Vagina (tissue), 2 donors: ENCODE measurements around the gene ALOX15B. TPM values are rescaled to one million over a fixed set of nuclear protein-coding genes. Genes with fewer than 3 reads are reported as not detected.
"Not testable (repeated sequence)": the region's sequence is repeated elsewhere in the genome, so short reads cannot be mapped to it uniquely, and the experiment has no call there.

Experiments used
- DNase-seq, 2 donors: peaks; one replicate each; pipeline ENCODE4 v3.0.0-alpha.2; 2017; ENCODE audit errors: extremely low spot score in 2 of 2
- H3K27ac ChIP-seq: fragments of 200-600 bp; sonication (generic); one replicate; pipeline ENCODE4 v1.5.1; 2019
- H3K27me3 ChIP-seq: fragments of 200-600 bp; sonication (generic); one replicate; pipeline ENCODE4 v1.5.1; 2019
- H3K36me3 ChIP-seq, 2 donors: fragments of 200-600 bp; sonication (generic); one replicate each; pipeline ENCODE4 v1.5.1; 2017 to 2019
- H3K4me1 ChIP-seq: fragments of 200-600 bp; sonication (generic); one replicate; pipeline ENCODE4 v1.5.1; 2019
- H3K4me3 ChIP-seq, 2 donors: fragments of 200-600 bp; sonication (generic); 1 replicate in 1 of 2; 2 replicates in 1 of 2; pipeline ENCODE4 v1.5.1; 2016 to 2019
- H3K9me3 ChIP-seq: fragments of 200-600 bp; sonication (generic); one replicate; pipeline ENCODE4 v1.5.1; 2019
- CTCF ChIP-seq, 3 experiments: fragments of 450-650 bp in 2 of 3; fragments of 200-600 bp in 1 of 3; sonication (generic) in 1 of 3; IDR thresholded peaks; one replicate each; pipeline ENCODE4 v1.5.1; 2017 to 2019; ENCODE audit warnings: antibody characterized with exemption in 3 of 3, mild to moderate bottlenecking in 2 of 3, moderate library complexity in 2 of 3
- POLR2A ChIP-seq, 2 donors: fragments of 450-650 bp; IDR thresholded peaks; one replicate each; pipeline ENCODE4 v1.6.1; 2017; ENCODE audit warnings: antibody characterized with exemption in 2 of 2, mild to moderate bottlenecking in 2 of 2, moderate library complexity in 2 of 2
- POLR2AphosphoS5 ChIP-seq, 2 donors: sonication (generic); formaldehyde crosslinking; IDR thresholded peaks; one replicate each; pipeline ENCODE4 v1.9.0; 2017; ENCODE audit warnings: antibody characterized with exemption in 2 of 2, mild to moderate bottlenecking in 2 of 2, low read depth in 1 of 2; ENCODE audit not compliant: insufficient read depth in 1 of 2
- intact Hi-C: fragments of 100-400 bp; cut with DNase I; formaldehyde crosslinking; loops from one replicate; pipeline ENCODE4 v1.15.1; 2023
- total RNA-seq: library from RNA; depleted of rRNA; stranded (reverse); fragments of >200 nt; gene quantifications from one replicate; pipeline ENCODE4 v1.2.3, GENCODE V29; 2016

Gene ALOX15B
- total RNA-seq, 1 donor from 2014 or later: 28.7 TPM

GRCh38 chr17:8074554-8074953, 35.7 kb downstream of the ALOX15B start:
- Histone ChIP-seq H3K9me3 (no peaks in the 10 kb centered on the region), H3K27ac (no peak overlapping the region), H3K36me3 (no peaks in the 10 kb centered on the region), H3K4me3 (no peak overlapping the region), H3K27me3 (peaks cover 10% of the 10 kb centered on the region), H3K4me1 (peaks cover 28% of the 10 kb centered on the region)
- intact Hi-C loops: no loop called here
- no peak for DNase-seq
- TF ChIP-seq POLR2A (IDR thresholded peaks at IDR 0.05) (no peak), CTCF (IDR thresholded peaks at IDR 0.05) (no peak), POLR2AphosphoS5 (IDR thresholded peaks at IDR 0.05; ENCODE audit: insufficient read depth in 1 of 2, low read depth in 1 of 2) (no peak)

GRCh38 chr17:8075081-8075480, 36.2 kb downstream of the ALOX15B start:
- Histone ChIP-seq H3K36me3 (no peaks in the 10 kb centered on the region), H3K27ac (no peak overlapping the region), H3K9me3 (no peaks in the 10 kb centered on the region), H3K4me3 (no peak overlapping the region), H3K4me1 (peaks cover 31% of the 10 kb centered on the region), H3K27me3 (peaks cover 10% of the 10 kb centered on the region)
- intact Hi-C loops: no loop called here
- TF ChIP-seq POLR2A (IDR thresholded peaks at IDR 0.05) (no peak), POLR2AphosphoS5 (IDR thresholded peaks at IDR 0.05; ENCODE audit: insufficient read depth in 1 of 2, low read depth in 1 of 2) (no peak), CTCF (IDR thresholded peaks at IDR 0.05) (no peak)
- DNase-seq: no peak

GRCh38 chr17:8075574-8076342, 36.9 kb downstream of the ALOX15B start:
- DNase-seq: no peak
- no peaks in the 10 kb centered on the region for H3K36me3 ChIP-seq
- no peak for TF ChIP-seq POLR2AphosphoS5 (IDR thresholded peaks at IDR 0.05; ENCODE audit: insufficient read depth in 1 of 2, low read depth in 1 of 2)
- no peak for TF ChIP-seq POLR2A (IDR thresholded peaks at IDR 0.05)
- TF ChIP-seq CTCF (IDR thresholded peaks at IDR 0.05): no peak
- H3K4me1 ChIP-seq: peaks cover 38% of the 10 kb centered on the region
- peaks cover 10% of the 10 kb centered on the region for H3K27me3 ChIP-seq
- H3K4me3 ChIP-seq: no peak overlapping the region
- no peaks in the 10 kb centered on the region for H3K9me3 ChIP-seq
- no peak overlapping the region for H3K27ac ChIP-seq
- intact Hi-C loops: no loop called here

GRCh38 chr17:8076502-8077266, 37.8 kb downstream of the ALOX15B start:
- H3K4me1 ChIP-seq: peaks cover 41% of the 10 kb centered on the region
- DNase-seq: no peak
- intact Hi-C loops: no loop called here
- no peaks in the 10 kb centered on the region for H3K9me3 ChIP-seq
- H3K27ac ChIP-seq: no peak overlapping the region
- no peak overlapping the region for H3K4me3 ChIP-seq
- peaks cover 10% of the 10 kb centered on the region for H3K27me3 ChIP-seq
- TF ChIP-seq POLR2A (IDR thresholded peaks at IDR 0.05) (no peak), POLR2AphosphoS5 (IDR thresholded peaks at IDR 0.05; ENCODE audit: insufficient read depth in 1 of 2, low read depth in 1 of 2) (no peak), CTCF (IDR thresholded peaks at IDR 0.05) (no peak)
- no peaks in the 10 kb centered on the region for H3K36me3 ChIP-seq

GRCh38 chr17:8077939-8078338, 39.1 kb downstream of the ALOX15B start:
- H3K4me1 ChIP-seq: peaks cover 32% of the 10 kb centered on the region
- H3K36me3 ChIP-seq, intact Hi-C loops, H3K9me3 ChIP-seq, H3K27ac ChIP-seq, H3K27me3 ChIP-seq, DNase-seq, H3K4me3 ChIP-seq: not testable (repeated sequence)
